B cell (primary cell): ENCODE data around the gene C1orf198. TPM values are rescaled to one million over a fixed set of nuclear protein-coding genes. Genes with fewer than 3 reads are reported as not detected.

Source experiments
- ATAC-seq: fragments of 200-7000 bp; cut with Tn5 transposase; one replicate; pipeline ENCODE4 v1.10.0; 2021; ENCODE audit warnings: low read depth, mild to moderate bottlenecking, moderate number of reproducible peaks, moderate library complexity
- CTCF ChIA-PET: fragments of 350-600 bp; sonication (Branson Sonifier 250); formaldehyde crosslinking; loops from one replicate; lab custom pipeline; 2021; ENCODE audit warnings: antibody characterized with exemption, inconsistent platforms; lab: Charles Lee
- POLR2A ChIA-PET: fragments of 350-600 bp; sonication (Branson Sonifier 250); formaldehyde crosslinking; loops from one replicate; lab custom pipeline; 2021; ENCODE audit warnings: antibody characterized with exemption; lab: Charles Lee
- DNase-seq: peaks from one replicate; pipeline ENCODE4 v3.0.0; 2013
- H2AFZ ChIP-seq: 2 replicates; pipeline ENCODE4 v1.6.1; 2012; ENCODE audit warnings: mild to moderate bottlenecking, low read depth, low read length; ENCODE audit not compliant: insufficient read depth, poor library complexity, severe bottlenecking
- H3K27ac ChIP-seq, 2 donors: 1 replicate in 1 of 2; 2 replicates in 1 of 2; pipeline ENCODE4 v1.5.1; 2012 to 2013; ENCODE audit warnings: low read length in 2 of 2, mild to moderate bottlenecking in 2 of 2, moderate library complexity in 1 of 2
- H3K27me3 ChIP-seq, 4 experiments: fragments of 200-600 bp in 1 of 4; sonication (generic) in 1 of 4; replicated peaks in 1 of 4; 1 replicate in 2 of 4; 2 replicates in 2 of 4; pipeline versions ENCODE4 v1.6.1 to v1.7.0; 2013 to 2016; ENCODE audit warnings: low read length in 3 of 4, mild to moderate bottlenecking in 2 of 4, mixed read lengths in 1 of 4, moderate library complexity in 1 of 4; ENCODE audit not compliant: insufficient read depth in 4 of 4, control insufficient read depth in 3 of 4; ENCODE audit errors: control extremely low read depth in 1 of 4
- H3K36me3 ChIP-seq, 2 experiments: replicated peaks in 1 of 2; 1 replicate in 1 of 2; 2 replicates in 1 of 2; pipeline versions ENCODE4 v1.6.1 to v1.7.1; 2013; ENCODE audit warnings: low read length in 1 of 2; ENCODE audit not compliant: insufficient read depth in 2 of 2, control insufficient read depth in 1 of 2; ENCODE audit errors: control extremely low read depth in 1 of 2, extremely low read depth in 1 of 2
- H3K4me1 ChIP-seq, 2 donors: fragments of 200-600 bp in 1 of 2; sonication (generic) in 1 of 2; 1 replicate in 1 of 2; 2 replicates in 1 of 2; pipeline versions ENCODE4 v1.5.1 to v1.6.1; 2013 to 2017; ENCODE audit warnings: low read length in 2 of 2; ENCODE audit not compliant: control insufficient read depth in 2 of 2, insufficient read depth in 2 of 2
- H3K4me2 ChIP-seq: replicated peaks from 2 replicates; pipeline ENCODE3; 2012; ENCODE audit warnings: mild to moderate bottlenecking, low read depth, low read length; ENCODE audit not compliant: poor library complexity, severe bottlenecking
- H3K4me3 ChIP-seq, 5 experiments: fragments of 200-600 bp in 1 of 5; sonication (generic) in 1 of 5; 1 replicate in 3 of 5; 2 replicates in 2 of 5; pipeline versions ENCODE4 v1.5.1 to v1.7.0; 2011 to 2016; ENCODE audit warnings: low read length in 4 of 5, mild to moderate bottlenecking in 4 of 5, low read depth in 2 of 5, control low read depth in 1 of 5, moderate library complexity in 1 of 5; ENCODE audit not compliant: insufficient read depth in 1 of 5; ENCODE audit errors: control extremely low read depth in 1 of 5, extremely low read depth in 1 of 5
- H3K79me2 ChIP-seq: fragments of 200-600 bp; sonication (generic); one replicate; pipeline ENCODE4 v1.6.0; 2016; ENCODE audit warnings: low read length; ENCODE audit not compliant: control insufficient read depth, insufficient read depth
- H3K9ac ChIP-seq: fragments of 200-600 bp; sonication (generic); 2 replicates; pipeline ENCODE4 v1.6.1; 2017; ENCODE audit warnings: mild to moderate bottlenecking, low read length, moderate library complexity
- H3K9me3 ChIP-seq, 3 donors: one replicate each; pipeline versions ENCODE4 v1.6.1 to v1.7.1; 2013; ENCODE audit warnings: low read length in 2 of 3; ENCODE audit not compliant: control insufficient read depth in 2 of 3, insufficient read depth in 1 of 3; ENCODE audit errors: control extremely low read depth in 1 of 3
- H4K20me1 ChIP-seq: 2 replicates; pipeline ENCODE4 v1.6.0; 2012; ENCODE audit warnings: mild to moderate bottlenecking, low read length; ENCODE audit not compliant: insufficient read depth, control insufficient read depth, poor library complexity, severe bottlenecking
- H3K27ac Mint-ChIP-seq: one replicate; pipeline ENCODE4 v1.8.0; 2021; ENCODE audit warnings: mixed read lengths
- H3K27me3 Mint-ChIP-seq: one replicate; pipeline ENCODE4 v1.8.0; 2021; ENCODE audit warnings: mixed read lengths
- H3K4me1 Mint-ChIP-seq: one replicate; pipeline ENCODE4 v1.8.0; 2021; ENCODE audit warnings: mixed read lengths
- H3K4me3 Mint-ChIP-seq: one replicate; pipeline ENCODE4 v1.8.0; 2021; ENCODE audit warnings: mixed read lengths
- H3K9me3 Mint-ChIP-seq: one replicate; pipeline ENCODE4 v1.8.0; 2022; ENCODE audit warnings: mixed read lengths; ENCODE audit not compliant: insufficient read depth
- EZH2 ChIP-seq: IDR thresholded peaks from 2 replicates; pipeline ENCODE4 v1.6.1; 2012; ENCODE audit warnings: borderline replicate concordance, low read depth, mild to moderate bottlenecking, moderate library complexity, low read length; ENCODE audit not compliant: insufficient read depth, poor library complexity, severe bottlenecking
- WGBS: methylation state at CpG from one replicate; pipeline ENCODE4 v1.1.5; 2013; ENCODE audit warnings: missing lambda C conversion rate; ENCODE audit not compliant: insufficient coverage; 5-methylcytosine and 5-hydroxymethylcytosine counted together
- intact Hi-C: fragments of 100-400 bp; cut with micrococcal nuclease; formaldehyde crosslinking; loops from one replicate; pipeline ENCODE4 v1.10.0; 2022
- polyA plus RNA-seq: library from polyadenylated mRNA; depleted of rRNA; stranded (reverse); fragments of >200 nt; gene quantifications from 2 replicates; pipeline ENCODE4 v1.2.3, GENCODE V29; 2012
- total RNA-seq, 2 donors: library from RNA; stranded (reverse); fragments of 120-200 nt in 1 of 2; gene quantifications; 1 replicate in 1 of 2; 2 replicates in 1 of 2; pipeline versions ENCODE4 v1.2.3 to v1.2.4, GENCODE V29; 2013 to 2022
- TF ChIP-seq, protein P1 (sequence below): fragments of 200-600 bp; IDR thresholded peaks from one replicate; pipeline ENCODE4 v1.8.0; 2022; ENCODE audit warnings: antibody characterized with exemption, mild to moderate bottlenecking

The C1orf198 gene
- total and polyA plus RNA-seq, 2 donors (not counting 1 experiment from before 2014, with no cell fraction given) = 1.0 to 6.6 TPM

DNA sequence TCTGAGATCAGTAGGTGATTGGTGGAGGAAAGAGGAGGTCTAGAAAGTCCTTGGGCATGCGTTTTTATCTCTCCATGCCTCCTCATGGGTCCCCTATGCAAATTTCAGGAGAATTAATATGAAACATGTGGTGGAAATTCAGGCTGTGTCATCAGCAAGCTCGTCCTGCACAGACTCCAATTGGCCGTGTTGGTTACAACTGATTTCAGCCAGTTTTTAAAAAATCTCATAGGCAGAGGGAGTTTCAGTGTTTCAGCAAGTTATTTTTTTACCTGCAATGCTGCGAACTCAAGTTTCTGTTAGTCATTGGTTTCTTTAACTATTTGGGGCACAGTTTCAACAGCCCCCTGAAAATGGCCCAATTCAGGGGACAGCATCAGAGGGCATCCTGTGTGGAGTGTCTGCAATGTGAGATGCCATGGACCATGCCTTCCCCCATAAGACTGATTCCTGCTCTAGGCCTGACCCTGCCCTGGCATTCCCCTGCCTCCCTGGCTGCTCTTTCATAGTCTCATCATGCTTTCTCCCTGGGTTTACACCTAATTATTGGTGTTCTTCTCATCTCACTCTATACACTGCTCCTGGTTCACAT lies 59.9 kb downstream of the C1orf198 start:
- POLR2A ChIA-PET = no interaction called here
- Histone ChIP-seq H3K27me3 (no peaks in the 10 kb centered on the region), H3K4me1 (no peaks in the 10 kb centered on the region), H3K9ac (no peak overlapping the region), H3K4me2 (no peak overlapping the region), H3K36me3 (no peaks in the 10 kb centered on the region), H3K27ac (no peak overlapping the region), H2AFZ (no peak overlapping the region), H3K4me3 (no peak overlapping the region), H3K79me2 (no peaks in the 10 kb centered on the region), H3K9me3 (peaks cover 0 to 6% (median 5%) of the 10 kb centered on the region in 3 donors), H4K20me1 (no peaks in the 10 kb centered on the region)
- DNase-seq (no peak), ATAC-seq (no peak)
- CTCF ChIA-PET = no interaction called here
- Mint-ChIP-seq H3K27me3 (peaks cover 11% of the 10 kb centered on the region), H3K9me3 (peaks cover 9% of the 10 kb centered on the region), H3K4me3 (no peak overlapping the region), H3K27ac (no peak overlapping the region), H3K4me1 (no peaks in the 10 kb centered on the region)
- intact Hi-C loops = no loop called here
- TF ChIP-seq, protein P1, sequence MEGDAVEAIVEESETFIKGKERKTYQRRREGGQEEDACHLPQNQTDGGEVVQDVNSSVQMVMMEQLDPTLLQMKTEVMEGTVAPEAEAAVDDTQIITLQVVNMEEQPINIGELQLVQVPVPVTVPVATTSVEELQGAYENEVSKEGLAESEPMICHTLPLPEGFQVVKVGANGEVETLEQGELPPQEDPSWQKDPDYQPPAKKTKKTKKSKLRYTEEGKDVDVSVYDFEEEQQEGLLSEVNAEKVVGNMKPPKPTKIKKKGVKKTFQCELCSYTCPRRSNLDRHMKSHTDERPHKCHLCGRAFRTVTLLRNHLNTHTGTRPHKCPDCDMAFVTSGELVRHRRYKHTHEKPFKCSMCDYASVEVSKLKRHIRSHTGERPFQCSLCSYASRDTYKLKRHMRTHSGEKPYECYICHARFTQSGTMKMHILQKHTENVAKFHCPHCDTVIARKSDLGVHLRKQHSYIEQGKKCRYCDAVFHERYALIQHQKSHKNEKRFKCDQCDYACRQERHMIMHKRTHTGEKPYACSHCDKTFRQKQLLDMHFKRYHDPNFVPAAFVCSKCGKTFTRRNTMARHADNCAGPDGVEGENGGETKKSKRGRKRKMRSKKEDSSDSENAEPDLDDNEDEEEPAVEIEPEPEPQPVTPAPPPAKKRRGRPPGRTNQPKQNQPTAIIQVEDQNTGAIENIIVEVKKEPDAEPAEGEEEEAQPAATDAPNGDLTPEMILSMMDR = no peak
- WGBS = 79% methylated on average over 3 of the region's 4 CpGs

DNA sequence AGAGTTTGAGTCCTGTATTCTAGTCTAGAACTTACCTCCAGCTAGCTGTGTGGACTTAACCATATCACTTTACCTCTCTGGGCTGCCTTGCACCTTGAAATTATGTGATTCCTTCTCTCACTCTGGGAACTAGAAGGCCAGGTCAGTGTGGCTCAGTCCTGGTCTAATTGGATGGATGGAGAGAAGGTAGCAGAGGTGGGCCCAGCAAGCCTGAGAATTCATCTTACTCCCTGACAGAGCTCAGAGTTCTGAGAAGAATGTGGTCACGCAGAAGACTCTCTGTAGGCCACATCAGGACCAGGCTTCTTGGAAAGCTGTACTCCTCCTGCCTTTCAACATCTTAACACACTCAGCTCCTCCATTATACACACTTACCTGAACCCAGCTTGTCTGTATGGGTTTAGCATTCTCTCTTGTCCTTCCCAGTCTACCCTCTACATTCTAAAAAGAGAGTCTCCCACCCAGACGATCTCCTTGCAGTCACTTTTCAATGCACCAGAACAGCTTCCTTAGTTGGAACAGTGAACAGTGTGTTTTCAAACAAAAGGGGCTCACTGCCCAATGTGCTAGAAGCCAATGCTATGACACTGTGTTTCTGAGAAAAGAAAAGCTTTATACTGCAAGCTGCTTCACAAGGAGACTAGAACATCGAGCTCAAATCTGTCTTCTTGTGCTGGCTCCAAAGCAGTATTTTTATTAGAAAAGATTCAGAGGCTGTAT lies 60.6 kb downstream of the C1orf198 start:
- ChIA-PET CTCF (no interaction called here), POLR2A (no interaction called here)
- H3K27me3 ChIP-seq = peaks cover 0 to 2% (median 0%) of the 10 kb centered on the region in 4 experiments
- no peak overlapping the region for H3K27ac ChIP-seq
- H3K79me2 ChIP-seq = no peaks in the 10 kb centered on the region
- no peaks in the 10 kb centered on the region for H3K36me3 ChIP-seq
- ATAC-seq (no peak), DNase-seq (no peak)
- 92% methylated on average over 2 of the region's 3 CpGs for WGBS
- peaks cover 0 to 6% (median 2%) of the 10 kb centered on the region in 3 donors for H3K9me3 ChIP-seq
- H4K20me1 ChIP-seq = no peaks in the 10 kb centered on the region
- no peak overlapping the region for H3K9ac ChIP-seq
- no peak overlapping the region for H3K4me3 Mint-ChIP-seq
- no peak overlapping the region for H3K27ac Mint-ChIP-seq
- intact Hi-C loops = no loop called here
- no peaks in the 10 kb centered on the region for H3K4me1 Mint-ChIP-seq
- H3K4me2 ChIP-seq = no peak overlapping the region
- H3K27me3 Mint-ChIP-seq = peaks cover 18% of the 10 kb centered on the region
- H2AFZ ChIP-seq = no peak overlapping the region
- H3K4me1 ChIP-seq = no peaks in the 10 kb centered on the region
- H3K4me3 ChIP-seq = no peak overlapping the region
- peaks cover 7% of the 10 kb centered on the region for H3K9me3 Mint-ChIP-seq
- TF ChIP-seq, protein P1 = no peak
- TF ChIP-seq EZH2 = no peak
